ENCODE results near the gene GCK.

GCK gene

DNA sequence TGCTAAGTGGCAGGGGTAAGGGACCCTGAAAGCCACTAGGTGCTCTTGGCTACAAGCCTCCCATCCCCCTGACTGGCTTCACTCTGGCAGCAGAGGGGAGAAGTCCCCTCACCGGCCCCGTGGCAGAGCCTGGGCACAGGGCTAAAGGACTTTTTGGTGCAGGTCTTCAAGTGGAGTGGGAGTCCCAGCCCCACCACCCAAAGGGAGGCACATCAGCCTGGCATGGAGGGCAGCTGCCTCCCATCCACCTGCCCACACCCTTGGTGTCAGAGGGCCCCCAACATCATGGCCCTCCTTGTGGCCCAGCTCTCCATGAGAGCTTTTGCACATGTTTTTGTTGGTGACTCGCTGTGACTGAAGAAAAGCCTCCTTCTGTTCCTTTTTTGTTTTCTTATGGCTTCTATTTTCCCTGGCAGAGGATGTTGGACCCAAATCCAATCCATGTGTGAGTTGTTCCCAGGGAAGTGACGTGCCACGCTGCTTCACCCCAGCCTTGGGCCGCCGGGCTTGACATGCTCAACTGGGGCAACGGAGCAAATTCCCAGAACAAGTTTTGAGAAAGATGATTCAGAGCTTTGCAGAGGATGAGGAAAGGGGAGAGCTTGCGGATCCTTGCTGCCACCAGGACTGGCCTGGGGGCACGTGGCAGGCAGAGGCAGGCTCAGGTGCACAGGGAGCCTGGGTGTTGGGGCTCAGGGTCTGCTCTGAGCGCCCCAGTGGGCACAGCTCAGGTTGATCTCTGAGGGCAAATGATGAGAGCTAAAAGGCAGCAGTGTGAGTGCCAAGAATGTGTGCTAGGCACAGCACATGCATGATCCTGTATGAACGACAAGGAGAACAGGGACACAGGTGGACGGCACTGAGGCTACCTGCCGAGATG is 87.0 kb downstream of the GCK start:
- no peak for DNase-seq

DNA sequence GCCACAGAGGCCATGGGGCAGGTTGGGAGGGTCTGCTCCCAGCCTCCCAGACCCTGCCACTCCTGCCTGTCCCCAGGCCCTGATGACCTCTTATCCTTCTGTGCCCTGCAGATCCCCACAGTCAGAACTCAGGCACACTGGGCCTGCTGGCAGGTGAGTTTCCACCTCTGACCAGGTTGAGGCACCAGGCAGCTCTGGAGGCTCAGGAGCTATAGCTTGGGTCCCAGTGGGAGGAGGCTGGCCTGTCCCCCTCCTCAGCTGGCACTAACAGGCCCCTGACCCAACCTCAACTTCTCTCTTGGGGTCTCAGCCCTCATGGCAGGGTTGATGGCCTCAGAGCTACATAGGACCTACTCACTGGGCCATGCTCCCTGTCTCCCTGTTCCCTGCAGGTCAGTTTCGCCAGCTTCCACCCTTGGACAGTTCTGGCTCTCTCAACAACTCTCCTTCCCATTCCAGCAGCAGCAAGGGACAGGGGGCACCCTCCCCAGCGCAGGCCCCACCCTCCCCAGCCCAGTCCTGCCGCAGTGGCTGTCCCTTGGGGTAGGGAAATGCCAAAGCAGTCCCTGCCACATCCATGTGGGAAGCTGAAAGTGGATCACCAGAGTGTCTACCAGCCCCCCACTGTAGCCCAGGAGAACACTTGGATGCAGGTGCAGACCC is 87.8 kb downstream of the GCK start:
- no peak for DNase-seq

DNA sequence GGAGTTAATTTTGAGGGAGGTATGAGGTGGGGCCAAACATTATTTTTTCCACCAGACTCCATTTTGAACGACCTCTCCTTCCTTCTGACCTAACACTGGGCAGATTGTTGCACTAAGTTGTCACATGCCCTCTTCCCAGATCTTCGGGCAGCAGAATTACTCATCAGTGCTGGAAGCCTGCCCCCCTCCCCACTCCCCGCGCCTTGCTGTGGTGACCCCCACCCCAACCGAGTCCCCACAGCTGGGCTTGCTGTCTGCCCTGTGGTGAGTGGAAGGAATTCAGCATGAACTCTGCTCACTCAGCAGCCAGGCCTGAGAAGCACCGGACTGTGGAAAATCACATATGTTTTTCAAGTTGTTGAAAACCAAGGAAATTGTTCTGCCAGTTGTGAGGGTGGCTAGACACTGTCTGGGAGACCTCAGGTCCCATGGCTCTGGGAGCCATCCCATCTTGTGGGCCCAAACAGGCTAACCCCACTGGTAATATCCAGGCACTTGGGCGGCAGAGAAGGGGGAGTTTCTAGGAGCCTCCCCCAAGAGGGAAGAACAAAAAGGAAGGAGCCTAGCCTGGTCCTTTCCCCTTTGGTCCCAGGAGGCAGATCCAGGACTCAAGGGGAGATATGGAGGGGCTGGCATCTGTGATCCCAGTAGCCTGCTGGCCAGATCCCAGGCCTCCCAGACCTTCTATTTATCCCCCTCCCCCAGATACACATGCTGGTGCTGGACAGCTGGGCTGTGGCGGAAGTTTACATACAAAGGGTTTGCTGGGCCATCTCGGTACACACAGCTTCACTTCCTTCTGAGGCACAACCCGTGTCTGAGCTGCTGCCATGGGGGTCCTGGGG is 88.6 kb downstream of the GCK start:
- DNase-seq: no peak

DNA sequence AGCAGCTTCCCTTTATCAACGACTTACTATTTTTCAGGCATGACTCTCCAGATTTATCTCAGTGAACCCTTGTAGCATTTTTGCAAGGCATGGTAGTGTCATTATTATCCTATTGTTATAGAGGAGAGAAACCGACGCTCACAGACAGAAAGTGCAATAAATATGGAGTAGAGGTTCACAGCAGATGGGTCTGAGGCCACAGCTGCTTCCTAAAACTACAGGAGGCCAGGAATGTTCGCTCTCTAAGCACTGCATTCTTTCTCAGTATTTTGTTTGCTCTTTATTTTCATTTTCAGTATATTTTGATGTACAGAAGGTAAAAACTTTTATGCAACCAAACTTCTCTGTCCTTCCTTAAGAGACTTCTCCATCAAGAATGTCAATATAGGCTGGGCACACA is 89.6 kb downstream of the GCK start:
- no peak for DNase-seq

DNA sequence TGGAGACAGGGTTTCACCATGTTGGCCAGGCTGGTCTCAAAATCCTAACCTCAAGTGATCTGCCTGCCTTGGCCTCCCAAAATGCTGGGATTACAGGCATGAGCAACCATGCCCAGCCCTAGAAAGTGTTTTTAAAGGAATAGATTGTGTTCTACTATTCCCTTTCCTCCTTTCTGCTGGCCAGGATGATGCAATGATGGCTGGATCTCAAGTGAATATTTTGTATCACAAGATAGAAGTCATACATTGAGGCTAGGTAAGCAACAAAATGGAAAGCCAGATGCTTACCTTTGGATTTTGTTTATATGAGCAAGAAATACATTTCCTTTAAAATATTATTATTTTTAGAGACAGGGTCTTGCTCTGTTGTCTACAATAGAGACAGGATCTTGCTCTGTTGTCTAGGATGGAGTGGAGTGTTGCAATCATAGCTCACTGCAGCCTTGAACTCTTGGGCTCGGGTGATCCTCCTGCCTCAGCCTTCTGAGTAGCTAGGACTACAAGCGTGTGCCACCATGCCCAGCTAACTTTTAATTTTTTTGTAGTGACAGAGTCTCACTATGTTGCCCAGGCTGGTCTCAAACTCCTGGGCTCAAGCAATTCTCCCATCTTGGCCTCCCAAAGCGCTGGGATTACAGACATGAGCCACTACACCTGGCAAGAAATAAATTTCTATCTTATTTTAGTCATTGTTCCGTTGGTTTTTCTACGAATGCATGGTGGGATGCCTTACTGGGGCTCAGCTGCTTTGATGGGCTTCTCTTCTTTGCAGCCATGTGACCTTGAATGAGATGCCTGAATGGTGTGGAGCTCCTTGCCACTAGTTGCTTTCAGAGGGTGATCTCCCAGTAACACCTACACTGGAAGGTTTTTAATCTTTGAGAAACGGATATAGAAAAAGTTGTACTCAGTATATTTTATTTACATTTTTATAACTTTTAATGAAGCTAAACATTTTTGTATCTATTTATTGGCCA is 90.9 kb downstream of the GCK start:
- DNase-seq: no peak

DNA sequence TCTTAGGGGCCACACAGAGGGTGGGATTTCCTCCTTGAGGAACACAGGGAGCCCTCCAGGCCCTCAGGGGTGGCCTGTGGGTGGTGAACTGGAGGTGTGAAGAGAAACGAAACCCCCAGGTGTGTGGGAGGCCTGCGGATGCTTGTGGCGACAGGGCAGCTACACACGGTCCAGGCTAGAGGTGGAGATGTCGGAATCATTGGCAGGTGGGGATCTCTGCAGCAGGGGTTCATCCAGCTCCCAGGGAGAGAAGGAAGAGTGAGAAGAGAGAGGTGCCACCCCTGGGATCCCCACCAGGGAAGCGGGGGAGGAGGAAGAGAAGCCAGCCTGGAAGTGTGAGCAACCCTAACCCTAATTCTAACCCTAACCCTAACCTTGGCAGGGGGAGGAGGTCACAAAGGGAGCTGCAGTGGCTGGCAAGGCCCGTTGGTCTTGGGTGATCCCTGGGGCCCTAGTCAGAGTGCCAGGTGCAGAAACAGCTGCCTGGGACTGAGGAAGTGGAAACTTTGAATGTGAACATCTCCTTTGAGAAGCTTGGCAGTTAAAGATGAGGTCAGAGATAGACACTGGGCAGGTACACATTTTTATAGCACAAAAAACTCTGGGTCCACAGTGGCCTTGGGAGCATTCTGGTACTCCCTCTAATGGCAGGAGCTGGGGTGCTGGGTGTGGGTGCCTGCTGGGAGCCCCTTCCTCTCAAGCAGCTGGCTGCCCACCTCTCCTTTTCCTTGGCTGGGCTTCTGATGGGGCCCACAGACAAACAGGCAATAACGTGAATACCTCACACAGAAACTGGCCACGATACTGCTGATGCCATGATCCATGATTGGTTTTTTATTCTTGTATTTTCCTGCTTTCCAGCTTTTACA is 91.9 kb downstream of the GCK start:
- DNase-seq: peak in 1 of 2 donors; percentile 50

DNA sequence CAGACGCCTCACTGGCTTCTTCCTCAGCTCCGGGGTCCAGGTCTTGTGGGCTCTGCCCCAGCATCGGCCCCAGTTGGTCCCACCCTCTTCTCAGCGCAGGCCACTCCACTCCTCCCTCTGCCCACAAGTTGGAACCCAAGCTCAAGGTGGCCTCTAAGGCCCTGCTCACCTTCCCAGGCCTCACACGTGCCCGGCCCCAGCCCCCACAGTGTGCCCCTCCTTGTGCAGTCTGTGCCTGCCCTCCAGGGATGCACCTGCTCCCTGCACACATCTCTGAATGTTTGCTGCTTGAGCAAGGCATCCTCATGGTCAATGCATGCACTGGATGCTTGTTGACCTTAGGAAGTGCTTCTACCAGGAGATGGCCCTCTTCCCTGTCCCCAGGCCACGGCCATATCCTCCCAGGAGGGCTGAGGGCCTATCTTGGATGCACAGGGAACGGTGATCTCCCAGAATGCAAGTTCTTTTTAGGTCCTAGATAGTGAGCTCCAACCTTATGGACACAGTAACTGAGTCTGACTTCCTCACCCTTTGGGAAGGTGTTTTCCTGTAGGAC is 92.8 kb downstream of the GCK start:
- DNase-seq: no peak

DNA sequence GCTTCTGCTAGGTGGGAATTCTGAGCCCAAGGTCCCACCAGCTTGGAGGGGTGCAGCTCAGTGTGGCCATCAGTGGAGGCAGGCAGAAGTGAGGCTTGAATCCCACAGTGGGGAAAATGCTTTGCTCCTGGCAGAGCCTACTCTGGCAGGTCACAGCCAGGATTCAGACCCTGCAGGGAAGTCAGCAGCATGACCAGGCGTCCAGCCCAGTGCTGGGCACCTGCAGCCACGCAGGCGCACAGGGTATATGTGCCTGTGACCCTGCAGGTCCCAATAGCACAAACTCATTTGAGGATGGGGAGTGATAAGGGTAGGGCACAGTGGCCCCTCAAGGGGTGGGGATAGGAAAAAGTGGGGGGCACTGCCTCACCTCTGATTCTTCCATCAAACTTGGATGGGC is 93.5 kb downstream of the GCK start:
- no peak for DNase-seq

DNA sequence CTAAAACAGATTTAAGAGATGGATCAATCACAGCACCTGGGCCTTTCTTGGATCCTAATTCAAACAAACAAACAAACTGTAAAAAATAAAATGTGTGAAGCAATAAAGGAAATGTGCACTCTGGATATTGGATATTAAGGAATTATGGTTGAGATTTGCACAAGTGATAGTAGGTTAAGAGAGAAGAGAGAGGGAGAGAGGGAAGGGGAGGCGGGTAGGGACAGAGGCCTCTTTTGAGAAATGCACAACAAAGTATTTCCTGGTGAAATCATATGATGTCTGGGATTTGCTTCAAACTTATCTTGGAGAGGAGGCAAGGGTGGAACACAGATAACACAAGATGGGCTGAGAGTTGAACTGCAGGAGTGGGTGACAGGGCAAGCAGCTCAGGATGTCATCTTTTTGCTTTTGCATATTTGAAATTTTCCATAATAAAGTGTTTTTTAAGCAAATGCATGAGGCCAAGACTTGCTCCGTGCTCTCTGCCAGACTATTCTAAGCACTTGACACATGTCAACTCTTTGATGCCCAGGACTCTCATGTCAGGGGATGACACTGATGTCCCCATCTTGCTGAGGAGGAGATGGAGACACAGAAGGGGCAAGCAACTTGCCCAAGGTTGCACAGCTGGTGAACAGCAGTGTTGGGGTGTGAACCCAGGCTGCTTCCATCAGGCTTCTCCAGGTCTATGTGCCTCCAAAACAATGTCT is 94.2 kb downstream of the GCK start:
- no peak for DNase-seq

DNA sequence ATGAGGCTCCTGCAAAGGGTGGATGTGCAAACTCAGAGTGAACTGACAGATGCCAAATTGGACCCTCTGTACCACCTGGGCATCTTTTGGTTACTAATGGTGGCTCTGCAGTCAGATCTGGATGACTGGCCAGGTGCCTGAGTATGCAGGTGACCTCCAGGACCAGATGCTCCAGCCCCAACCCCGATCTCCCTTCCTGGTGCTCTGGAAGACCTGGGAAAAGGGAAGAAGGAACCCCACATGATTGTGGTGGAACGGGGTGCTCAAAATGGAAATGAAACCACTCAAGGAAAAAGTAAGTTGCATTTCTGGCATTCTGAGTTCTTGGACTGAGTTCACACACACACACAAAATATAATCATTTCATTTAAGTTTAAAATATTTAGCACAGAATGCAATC is 94.9 kb downstream of the GCK start:
- no peak for DNase-seq

Measured in CD4-positive, alpha-beta T cell treated with Interleukin-4 for 1 hour (primary cell).